ENCODE measurements around the gene CCL2.

The CCL2 gene

GRCh38 chr17:34265711-34266110 lies 10.6 kb downstream of the CCL2 start:
- no peak for DNase-seq (ENCODE audit: low read depth in 2 of 2)

GRCh38 chr17:34269969-34270368 lies 14.9 kb downstream of the CCL2 start, which contains the start of gene CCL7:
TSS of gene CCL7 (plus strand) at chr17:34270221. CDS start at chr17:34270291, 70 bp downstream.
- DNase-seq (ENCODE audit: low read depth in 2 of 2) = no peak

GRCh38 chr17:34275881-34276280 lies 20.8 kb downstream of the CCL2 start:
- DNase-seq (ENCODE audit: low read depth in 2 of 2) = no peak

GRCh38 chr17:34276826-34277225 lies 21.7 kb downstream of the CCL2 start:
- DNase-seq (ENCODE audit: low read depth in 2 of 2) = no peak

- DNase-seq (ENCODE audit: low read depth in 2 of 2) = no peak
These were observed 28.5 kb downstream of the CCL2 start for GRCh38 chr17:34283571-34283970.

- no peak for DNase-seq (ENCODE audit: low read depth in 2 of 2)
These were observed 30.3 kb downstream of the CCL2 start, which contains the start of gene CCL11 for GRCh38 chr17:34285286-34285792. TSS of gene CCL11 (plus strand) at chr17:34285742. CDS start at chr17:34285809, 67 bp downstream.

- DNase-seq (ENCODE audit: low read depth in 2 of 2) = no peak
These were observed 32.8 kb downstream of the CCL2 start for GRCh38 chr17:34287875-34288274.

GRCh38 chr17:34290586-34290985 lies 35.5 kb downstream of the CCL2 start:
- DNase-seq (ENCODE audit: low read depth in 2 of 2) = no peak

- no peak for DNase-seq (ENCODE audit: low read depth in 2 of 2)
These were observed 36.8 kb downstream of the CCL2 start for GRCh38 chr17:34291721-34292348.

- no peak for DNase-seq (ENCODE audit: low read depth in 2 of 2)
These were observed 43.9 kb downstream of the CCL2 start for GRCh38 chr17:34299027-34299426.

- DNase-seq (ENCODE audit: low read depth in 2 of 2) = no peak
These were observed 45.0 kb downstream of the CCL2 start for GRCh38 chr17:34299956-34300577.

GRCh38 chr17:34300652-34301370 lies 45.7 kb downstream of the CCL2 start:
- DNase-seq (ENCODE audit: low read depth in 2 of 2) = no peak

GRCh38 chr17:34301986-34302385 lies 46.9 kb downstream of the CCL2 start:
- no peak for DNase-seq (ENCODE audit: low read depth in 2 of 2)

GRCh38 chr17:34302636-34303035 lies 47.6 kb downstream of the CCL2 start:
- no peak for DNase-seq (ENCODE audit: low read depth in 2 of 2)

GRCh38 chr17:34303606-34304005 lies 48.5 kb downstream of the CCL2 start:
- no peak for DNase-seq (ENCODE audit: low read depth in 2 of 2)

GRCh38 chr17:34305061-34305460 lies 50.0 kb downstream of the CCL2 start:
- DNase-seq (ENCODE audit: low read depth in 2 of 2) = no peak

GRCh38 chr17:34305606-34306005 lies 50.5 kb downstream of the CCL2 start:
- no peak for DNase-seq (ENCODE audit: low read depth in 2 of 2)

GRCh38 chr17:34306466-34306865 lies 51.4 kb downstream of the CCL2 start:
- DNase-seq (ENCODE audit: low read depth in 2 of 2) = no peak
